ENCODE results near the gene RPS6KL1.

Gene RPS6KL1

GRCh38 chr14:74951443-74952179, 28.6 kb upstream of the RPS6KL1 start:
- no peak for DNase-seq

- DNase-seq: no peak
Observed at GRCh38 chr14:74950795-74951442, 27.9 kb upstream of the RPS6KL1 start.

- no peak for DNase-seq
Observed at GRCh38 chr14:74949859-74950573, 27.0 kb upstream of the RPS6KL1 start.

GRCh38 chr14:74949191-74949601, 26.1 kb upstream of the RPS6KL1 start:
- no peak for DNase-seq

- DNase-seq: no peak
Observed at GRCh38 chr14:74948228-74949175, 25.4 kb upstream of the RPS6KL1 start.

GRCh38 chr14:74947353-74948227, 24.5 kb upstream of the RPS6KL1 start:
- DNase-seq: no peak

- no peak for DNase-seq
Observed at GRCh38 chr14:74946659-74947281, 23.7 kb upstream of the RPS6KL1 start.

GRCh38 chr14:74945852-74946658, 23.0 kb upstream of the RPS6KL1 start:
- DNase-seq: no peak

- no peak for DNase-seq
Observed at GRCh38 chr14:74945261-74945851, 22.3 kb upstream of the RPS6KL1 start.

- no peak for DNase-seq
Observed at GRCh38 chr14:74942608-74943007, 19.5 kb upstream of the RPS6KL1 start.

- DNase-seq: no peak
Observed at GRCh38 chr14:74942181-74942580, 19.1 kb upstream of the RPS6KL1 start.

- DNase-seq: no peak
Observed at GRCh38 chr14:74941676-74942097, 18.6 kb upstream of the RPS6KL1 start.

- DNase-seq: no peak
Observed at GRCh38 chr14:74940956-74941565, 18.0 kb upstream of the RPS6KL1 start.

- no peak for DNase-seq
Observed at GRCh38 chr14:74938531-74939495, 15.8 kb upstream of the RPS6KL1 start.

GRCh38 chr14:74937171-74937570, 14.1 kb upstream of the RPS6KL1 start:
- no peak for DNase-seq

- no peak for DNase-seq
Observed at GRCh38 chr14:74936731-74937130, 13.7 kb upstream of the RPS6KL1 start.

GRCh38 chr14:74936151-74936550, 13.1 kb upstream of the RPS6KL1 start:
- DNase-seq: no peak

GRCh38 chr14:74935360-74935680, 12.3 kb upstream of the RPS6KL1 start:
- DNase-seq: no peak
